ENCODE data around the gene LEFTY2.

- no peak for TF ChIP-seq CTCF (IDR thresholded peaks at IDR 0.05; ENCODE audit: extremely low read depth in 1 of 2, insufficient read depth in 1 of 2, low read depth in 1 of 2, low read length in 2 of 2)
- no peak for TF ChIP-seq POLR2AphosphoS5 (IDR thresholded peaks at IDR 0.05; ENCODE audit: insufficient read depth, low read depth, low read length)
- TF ChIP-seq POLR2A (IDR thresholded peaks at IDR 0.05; ENCODE audit: low read depth, low read length) = no peak
- no peak for TF ChIP-seq MAX (IDR thresholded peaks at IDR 0.05; ENCODE audit: insufficient read depth, insufficient read length)
Measured at GRCh38 chr1:225909477-225909876, 31.5 kb downstream of the LEFTY2 start.
